Measurements from ENCODE around the gene COMMD1. TPM values are rescaled to one million over a fixed set of nuclear protein-coding genes. Genes with fewer than 3 reads are reported as not detected.

Gene COMMD1
- total and polyA plus RNA-seq, 2 donors (not counting 3 experiments of a cell fraction or from before 2014, with no cell fraction given): 39.5 to 57.1 TPM

GRCh38 chr2:62136956-62137830 lies 231.7 kb downstream of the COMMD1 start:
- no peaks in the 10 kb centered on the region for H3K9me3 ChIP-seq (replicated peaks; ENCODE audit: control insufficient read depth, insufficient read depth, low read length)
- no peak overlapping the region for H3K4me2 ChIP-seq (ENCODE audit: insufficient read depth, low read length)
- dilution Hi-C loops (cut with MboI; ENCODE audit: extremely low pct_ligation_motif_present, low sequenced_read_pairs): no loop called here
- FAIRE-seq (no peak), DNase-seq (ENCODE audit: low read depth, low spot score) (no peak)
- no peaks in the 10 kb centered on the region for H3K79me2 ChIP-seq (ENCODE audit: control insufficient read depth, insufficient read depth, low read length)
- no peaks in the 10 kb centered on the region for H3K27me3 ChIP-seq (ENCODE audit: control insufficient read depth in 2 of 2, insufficient read depth in 2 of 2, low read length in 2 of 2)
- no peak overlapping the region for H3K9ac ChIP-seq (replicated peaks; ENCODE audit: extremely low read depth, insufficient read depth, low read length)
- H3K4me1 ChIP-seq (ENCODE audit: control insufficient read depth, extremely low read depth, insufficient read depth, low read length): no peaks in the 10 kb centered on the region
- no peaks in the 10 kb centered on the region for H3K36me3 ChIP-seq (ENCODE audit: control insufficient read depth in 2 of 2, extremely low read depth in 1 of 2, insufficient read depth in 2 of 2, low read length in 2 of 2)
- POLR2A ChIA-PET: no interaction called here
- no peak overlapping the region for H2AFZ ChIP-seq (ENCODE audit: low read depth, low read length)
- H3K4me3 ChIP-seq (replicated peaks in 1 of 3; ENCODE audit: insufficient read depth in 1 of 3, low read depth in 1 of 3, low read length in 3 of 3): no peak overlapping the region
- no TSS peak for BruUV-seq (replicated peaks)
- CTCF ChIA-PET: interaction anchor here (0.7 kb wide), 1 partner anchor 34 kb away, joined by 3 read pairs; no protein-coding TSS in a partner anchor
- no peaks in the 10 kb centered on the region for H4K20me1 ChIP-seq (replicated peaks; ENCODE audit: control insufficient read depth, extremely low read depth, insufficient read depth, low read length)
- intact Hi-C loops (cut with micrococcal nuclease): no loop called here
- H3K9me1 ChIP-seq (replicated peaks; ENCODE audit: control insufficient read depth, extremely low read depth, insufficient read depth, low read length): no peaks in the 10 kb centered on the region
- TF ChIP-seq MYC (IDR thresholded peaks at IDR 0.05; ENCODE audit: low read depth, low read length) (no peak), EZH2 (IDR thresholded peaks at IDR 0.05; ENCODE audit: borderline replicate concordance, low read depth, low read length, severe bottlenecking) (no peak), POLR2AphosphoS5 (IDR thresholded peaks at IDR 0.05; ENCODE audit: insufficient read depth, low read depth, low read length) (no peak), JUN (IDR thresholded peaks at IDR 0.05; ENCODE audit: borderline replicate concordance, insufficient read depth, insufficient read length, low read depth) (no peak), CTCF (IDR thresholded peaks at IDR 0.05; ENCODE audit: extremely low read depth in 1 of 2, insufficient read depth in 1 of 2, low read depth in 1 of 2, low read length in 2 of 2) (no peak), FOS (IDR thresholded peaks at IDR 0.05; ENCODE audit: borderline replicate concordance, insufficient read depth, low read length) (no peak), POLR2A (IDR thresholded peaks at IDR 0.05; ENCODE audit: low read depth, low read length) (no peak), GATA2 (IDR thresholded peaks at IDR 0.05; ENCODE audit: insufficient read depth, insufficient read length, low read depth, low read length) (no peak), MAX (IDR thresholded peaks at IDR 0.05; ENCODE audit: insufficient read depth, insufficient read length) (no peak)
- H3K27ac ChIP-seq (ENCODE audit: insufficient read depth, low read depth, low read length): no peak overlapping the region
